Measurements from ENCODE around the gene RAB8A.

RAB8A gene

GRCh38 chr19:16136185-16136999 is 24.7 kb downstream of the RAB8A start:
- in situ Hi-C loops (cut with MboI; ENCODE audit: low sequenced_read_pairs) = no loop called here

- in situ Hi-C loops (cut with MboI; ENCODE audit: low sequenced_read_pairs) = no loop called here
Measured at GRCh38 chr19:16139752-16140151, 28.1 kb downstream of the RAB8A start.

- in situ Hi-C loops (cut with MboI; ENCODE audit: low sequenced_read_pairs) = no loop called here
Measured at GRCh38 chr19:16141043-16141442, 29.4 kb downstream of the RAB8A start.

- in situ Hi-C loops (cut with MboI; ENCODE audit: low sequenced_read_pairs) = no loop called here
Measured at GRCh38 chr19:16142032-16142580, 30.4 kb downstream of the RAB8A start.

- in situ Hi-C loops (cut with MboI; ENCODE audit: low sequenced_read_pairs) = no loop called here
Measured at GRCh38 chr19:16143399-16144215, 31.9 kb downstream of the RAB8A start, which contains the start of gene HSH2D. Gene HSH2D (plus strand): TSS chr19:16143685. CDS start chr19:16148751, 5,066 bp downstream.

- in situ Hi-C loops (cut with MboI; ENCODE audit: low sequenced_read_pairs) = no loop called here
Measured at GRCh38 chr19:16144216-16144581, 32.5 kb downstream of the RAB8A start.

- in situ Hi-C loops (cut with MboI; ENCODE audit: low sequenced_read_pairs) = no loop called here
Measured at GRCh38 chr19:16146112-16146511, 34.4 kb downstream of the RAB8A start.

GRCh38 chr19:16148443-16149229 is 36.9 kb downstream of the RAB8A start:
- in situ Hi-C loops (cut with MboI; ENCODE audit: low sequenced_read_pairs) = no loop called here

- in situ Hi-C loops (cut with MboI; ENCODE audit: low sequenced_read_pairs) = no loop called here
Measured at GRCh38 chr19:16153582-16154336, 42.1 kb downstream of the RAB8A start.

GRCh38 chr19:16154557-16154956 is 42.9 kb downstream of the RAB8A start:
- in situ Hi-C loops (cut with MboI; ENCODE audit: low sequenced_read_pairs) = no loop called here

- in situ Hi-C loops (cut with MboI; ENCODE audit: low sequenced_read_pairs) = no loop called here
Measured at GRCh38 chr19:16155128-16155527, 43.4 kb downstream of the RAB8A start.

GRCh38 chr19:16156904-16157303 is 45.2 kb downstream of the RAB8A start:
- in situ Hi-C loops (cut with MboI; ENCODE audit: low sequenced_read_pairs) = no loop called here

GRCh38 chr19:16157601-16158000 is 45.9 kb downstream of the RAB8A start:
- in situ Hi-C loops (cut with MboI; ENCODE audit: low sequenced_read_pairs) = no loop called here

- in situ Hi-C loops (cut with MboI; ENCODE audit: low sequenced_read_pairs) = no loop called here
Measured at GRCh38 chr19:16159655-16160054, 48.0 kb downstream of the RAB8A start.

- in situ Hi-C loops (cut with MboI; ENCODE audit: low sequenced_read_pairs) = no loop called here
Measured at GRCh38 chr19:16160445-16160942, 48.8 kb downstream of the RAB8A start.

GRCh38 chr19:16160943-16161560 is 49.4 kb downstream of the RAB8A start:
- in situ Hi-C loops (cut with MboI; ENCODE audit: low sequenced_read_pairs) = no loop called here

GRCh38 chr19:16161840-16162239 is 50.2 kb downstream of the RAB8A start:
- in situ Hi-C loops (cut with MboI; ENCODE audit: low sequenced_read_pairs) = no loop called here

- in situ Hi-C loops (cut with MboI; ENCODE audit: low sequenced_read_pairs) = no loop called here
Measured at GRCh38 chr19:16164222-16164890, 52.7 kb downstream of the RAB8A start.

- in situ Hi-C loops (cut with MboI; ENCODE audit: low sequenced_read_pairs) = no loop called here
Measured at GRCh38 chr19:16166417-16166816, 54.7 kb downstream of the RAB8A start.
